PC-3 (cell line): Measurements from ENCODE around the gene CDK15. TPM values are rescaled to one million over a fixed set of nuclear protein-coding genes. Genes with fewer than 3 reads are reported as not detected.

ENCODE experiments used
- ATAC-seq: fragments of 200-7000 bp; cut with Tn5 transposase; 2 replicates; pipeline ENCODE4 v1.9.1; 2020; ENCODE audit warnings: mild to moderate bottlenecking, moderate library complexity
- BruUV-seq: library from RNA; stranded (reverse); fragments of 400-500 nt; replicated peaks from 2 replicates; lab custom pipeline; 2021; lab: Mats Ljungman, UMichigan
- CTCF ChIA-PET: fragments of 300-600 bp; sonication (Branson Sonifier 250); formaldehyde crosslinking; loops from one replicate; lab custom pipeline; 2022; ENCODE audit warnings: antibody characterized with exemption; lab: Charles Lee
- POLR2A ChIA-PET: fragments of 300-600 bp; sonication (Branson Sonifier 250); formaldehyde crosslinking; loops from one replicate; lab custom pipeline; 2022; ENCODE audit warnings: antibody characterized with exemption; ENCODE audit not compliant: unreplicated experiment; lab: Charles Lee
- DNase-seq: peaks from one replicate; pipeline ENCODE4 v3.0.0-alpha.2; 2015
- H2AFZ ChIP-seq: fragments of 300-600 bp; sonication (generic); 2 replicates; pipeline ENCODE4 v1.6.0; 2016; ENCODE audit warnings: antibody characterized with exemption, low read length
- H3F3A ChIP-seq: fragments of 300-600 bp; sonication (generic); one replicate; pipeline ENCODE4 v1.6.0; 2017; ENCODE audit warnings: antibody characterized with exemption, low read length, control low read depth, mild to moderate bottlenecking; ENCODE audit not compliant: unreplicated experiment
- H3K27ac ChIP-seq: fragments of 300-600 bp; sonication (generic); 2 replicates; pipeline ENCODE4 v1.5.1; 2016; ENCODE audit warnings: mild to moderate bottlenecking, low read length
- H3K27me3 ChIP-seq: fragments of 300-600 bp; sonication (generic); 2 replicates; pipeline ENCODE4 v1.6.1; 2016; ENCODE audit warnings: low read length, mixed read lengths
- H3K36me3 ChIP-seq: fragments of 300-600 bp; sonication (generic); 2 replicates; pipeline ENCODE4 v1.6.1; 2016; ENCODE audit warnings: low read depth, mixed run types, low read length, mixed read lengths
- H3K4me1 ChIP-seq: fragments of 300-600 bp; sonication (generic); 2 replicates; pipeline ENCODE4 v1.5.1; 2016; ENCODE audit warnings: low read length; ENCODE audit not compliant: insufficient read depth
- H3K4me2 ChIP-seq: fragments of 300-600 bp; sonication (generic); 2 replicates; pipeline ENCODE4 v1.6.0; 2016; ENCODE audit warnings: low read length
- H3K4me3 ChIP-seq: fragments of 300-600 bp; sonication (generic); 2 replicates; pipeline ENCODE4 v1.5.1; 2016; ENCODE audit warnings: mild to moderate bottlenecking, low read length, mixed read lengths
- H3K79me2 ChIP-seq: fragments of 300-600 bp; sonication (generic); 2 replicates; pipeline ENCODE4 v1.6.1; 2017; ENCODE audit warnings: low read length, mixed read lengths
- H3K9ac ChIP-seq: fragments of 300-600 bp; sonication (generic); 2 replicates; pipeline ENCODE4 v1.6.0; 2016; ENCODE audit warnings: mild to moderate bottlenecking, low read length
- H3K9me2 ChIP-seq: fragments of 300-600 bp; sonication (generic); replicated peaks from 2 replicates; pipeline ENCODE4 v1.6.1; 2016; ENCODE audit warnings: mixed run types, low read length, mixed read lengths
- H3K9me3 ChIP-seq: fragments of 300-600 bp; sonication (generic); 2 replicates; pipeline ENCODE4 v1.6.1; 2016; ENCODE audit warnings: low read length, mixed read lengths
- H4K20me1 ChIP-seq: fragments of 300-600 bp; sonication (generic); 2 replicates; pipeline ENCODE4 v1.6.1; 2016; ENCODE audit warnings: low read length, mixed read lengths
- CTCF ChIP-seq: fragments of 300-600 bp; sonication (generic); conservative IDR thresholded peaks from 2 replicates; pipeline ENCODE4 v1.5.1; 2017; ENCODE audit warnings: antibody characterized with exemption, low read depth, mild to moderate bottlenecking, low read length
- EZH2 ChIP-seq: fragments of 300-600 bp; sonication (generic); IDR thresholded peaks from one replicate; pipeline ENCODE4 v1.6.1; 2017; ENCODE audit warnings: antibody characterized with exemption, mild to moderate bottlenecking, low read length; ENCODE audit not compliant: unreplicated experiment
- EZH2phosphoT487 ChIP-seq: fragments of 300-600 bp; sonication (generic); IDR thresholded peaks from 2 replicates; pipeline ENCODE4 v1.6.1; 2018; ENCODE audit warnings: mild to moderate bottlenecking, antibody characterized with exemption, low read length, borderline replicate concordance
- intact Hi-C: fragments of 100-400 bp; cut with micrococcal nuclease; formaldehyde crosslinking; loops from 2 replicates; pipeline ENCODE4 v1.9.0; 2023
- total RNA-seq: library from RNA; depleted of rRNA; stranded (reverse); fragments of >200 nt; gene quantifications from 2 replicates; pipeline ENCODE4 v1.2.3, GENCODE V29; 2014

CDK15 gene
- total RNA-seq, 1 experiment from 2014 or later = 2.4 TPM

- H3K27ac ChIP-seq = no peak overlapping the region
- intact Hi-C loops = no loop called here
- H3K9me2 ChIP-seq = no peaks in the 10 kb centered on the region
- no peaks in the 10 kb centered on the region for H3K9me3 ChIP-seq
- no peak overlapping the region for H3K4me3 ChIP-seq
- ChIA-PET CTCF (no interaction called here), POLR2A (no interaction called here)
- H4K20me1 ChIP-seq = no peaks in the 10 kb centered on the region
- no peak for TF ChIP-seq EZH2phosphoT487
- no peak for TF ChIP-seq CTCF
- TF ChIP-seq EZH2 = no peak
- H3K9ac ChIP-seq = no peak overlapping the region
- no TSS peak for BruUV-seq
- H3K79me2 ChIP-seq = no peaks in the 10 kb centered on the region
- DNase-seq (no peak), ATAC-seq (no peak)
- no peaks in the 10 kb centered on the region for H3K36me3 ChIP-seq
- H3F3A ChIP-seq = no peaks in the 10 kb centered on the region
- no peak overlapping the region for H2AFZ ChIP-seq
- no peaks in the 10 kb centered on the region for H3K27me3 ChIP-seq
- no peaks in the 10 kb centered on the region for H3K4me1 ChIP-seq
- H3K4me2 ChIP-seq = no peak overlapping the region
These were observed 15.3 kb upstream of the CDK15 start for GRCh38 chr2:201790989-201791388.

- H3K36me3 ChIP-seq = no peaks in the 10 kb centered on the region
- TF ChIP-seq EZH2 (no peak), EZH2phosphoT487 (no peak), CTCF (no peak)
- H3K4me1 ChIP-seq = peaks cover 24% of the 10 kb centered on the region
- intact Hi-C loops = no loop called here
- DNase-seq (no peak), ATAC-seq (no peak)
- ChIA-PET CTCF (no interaction called here), POLR2A (no interaction called here)
- H3K79me2 ChIP-seq = no peaks in the 10 kb centered on the region
- BruUV-seq = no TSS peak
- H3K9me2 ChIP-seq = no peaks in the 10 kb centered on the region
- no peak overlapping the region for H3K9ac ChIP-seq
- no peak overlapping the region for H3K4me2 ChIP-seq
- no peak overlapping the region for H3K4me3 ChIP-seq
- no peak overlapping the region for H2AFZ ChIP-seq
- no peaks in the 10 kb centered on the region for H4K20me1 ChIP-seq
- H3K9me3 ChIP-seq = no peaks in the 10 kb centered on the region
- H3K27ac ChIP-seq = no peak overlapping the region
- H3K27me3 ChIP-seq = no peaks in the 10 kb centered on the region
- peaks cover 6% of the 10 kb centered on the region for H3F3A ChIP-seq
These were observed 12.7 kb upstream of the CDK15 start for GRCh38 chr2:201793631-201794030.

GRCh38 chr2:201794294-201794693 is 12.0 kb upstream of the CDK15 start:
- TF ChIP-seq EZH2phosphoT487 = no peak
- TF ChIP-seq EZH2 = no peak
- TF ChIP-seq CTCF = no peak
- CTCF ChIA-PET = no interaction called here
- no peaks in the 10 kb centered on the region for H4K20me1 ChIP-seq
- DNase-seq = no peak
- peaks cover 6% of the 10 kb centered on the region for H3F3A ChIP-seq
- no peak overlapping the region for H3K27ac ChIP-seq
- peaks cover 28% of the 10 kb centered on the region for H3K4me1 ChIP-seq
- H3K27me3 ChIP-seq = no peaks in the 10 kb centered on the region
- no peak for ATAC-seq
- no peak overlapping the region for H3K4me3 ChIP-seq
- no peak overlapping the region for H2AFZ ChIP-seq
- H3K9ac ChIP-seq = no peak overlapping the region
- no peaks in the 10 kb centered on the region for H3K79me2 ChIP-seq
- no TSS peak for BruUV-seq
- intact Hi-C loops = no loop called here
- H3K4me2 ChIP-seq = no peak overlapping the region
- H3K36me3 ChIP-seq = no peaks in the 10 kb centered on the region
- no peaks in the 10 kb centered on the region for H3K9me3 ChIP-seq
- POLR2A ChIA-PET = no interaction called here
- H3K9me2 ChIP-seq = no peaks in the 10 kb centered on the region
